Hepatocyte (in vitro differentiated cells): Measurements from ENCODE around the gene POU3F3.

Experiments
- EZH2 ChIP-seq: fragments of 200-600 bp; sonication (generic); IDR thresholded peaks from 2 replicates; pipeline ENCODE4 v1.6.1; 2016; ENCODE audit warnings: antibody characterized with exemption, mild to moderate bottlenecking, borderline replicate concordance
- TF ChIP-seq, protein P1 (sequence below): fragments of 200-600 bp; sonication (generic); IDR thresholded peaks from 2 replicates; pipeline ENCODE4 v1.5.1; 2016; ENCODE audit warnings: antibody characterized with exemption, mild to moderate bottlenecking; ENCODE audit not compliant: poor library complexity

DNA sequence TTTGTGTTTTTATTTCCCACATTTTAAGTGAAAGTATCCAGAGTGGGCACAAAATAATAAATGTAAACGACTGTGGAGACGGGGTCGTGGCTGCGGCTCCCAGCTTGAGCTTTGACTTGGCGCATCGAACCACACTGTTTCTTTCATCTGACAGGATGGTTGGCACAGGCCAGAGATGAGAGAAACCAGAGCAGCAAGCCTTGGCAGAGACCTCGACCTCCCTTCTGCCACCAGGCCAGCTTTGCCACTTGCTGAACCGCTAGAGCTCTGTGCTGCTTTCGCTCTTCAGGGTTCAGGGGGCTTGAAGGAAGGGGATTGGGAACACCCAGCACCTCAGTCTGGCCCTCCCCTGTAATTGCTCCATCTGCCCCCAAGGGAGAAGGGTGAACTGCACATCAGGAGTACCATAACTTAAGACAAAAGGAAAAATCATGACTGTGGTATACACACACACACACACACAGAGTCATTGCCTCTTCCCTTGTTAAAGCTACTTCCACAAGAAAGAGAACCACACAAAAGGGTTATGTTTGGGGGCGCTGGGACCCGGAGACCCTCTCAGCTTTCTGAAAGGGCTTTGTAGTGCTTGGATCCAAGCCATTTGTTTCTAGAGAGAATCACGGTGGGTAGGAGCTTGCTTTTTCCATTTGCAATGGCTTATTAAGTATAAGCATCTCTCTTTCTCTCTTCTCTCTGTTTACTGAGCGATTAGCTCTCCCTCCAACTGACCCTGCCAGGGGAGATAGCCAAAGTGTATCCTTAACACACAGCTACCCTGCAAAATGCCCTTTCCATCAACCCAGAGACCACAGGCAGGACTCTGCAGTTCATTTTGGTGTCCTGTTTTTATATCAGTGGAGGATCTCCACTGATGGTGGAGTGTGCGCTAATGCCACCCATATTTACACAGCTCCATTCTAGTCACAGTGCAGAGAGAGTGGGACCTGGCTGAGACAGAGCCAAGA is 23.0 kb downstream of the POU3F3 start:
- TF ChIP-seq, protein P1, sequence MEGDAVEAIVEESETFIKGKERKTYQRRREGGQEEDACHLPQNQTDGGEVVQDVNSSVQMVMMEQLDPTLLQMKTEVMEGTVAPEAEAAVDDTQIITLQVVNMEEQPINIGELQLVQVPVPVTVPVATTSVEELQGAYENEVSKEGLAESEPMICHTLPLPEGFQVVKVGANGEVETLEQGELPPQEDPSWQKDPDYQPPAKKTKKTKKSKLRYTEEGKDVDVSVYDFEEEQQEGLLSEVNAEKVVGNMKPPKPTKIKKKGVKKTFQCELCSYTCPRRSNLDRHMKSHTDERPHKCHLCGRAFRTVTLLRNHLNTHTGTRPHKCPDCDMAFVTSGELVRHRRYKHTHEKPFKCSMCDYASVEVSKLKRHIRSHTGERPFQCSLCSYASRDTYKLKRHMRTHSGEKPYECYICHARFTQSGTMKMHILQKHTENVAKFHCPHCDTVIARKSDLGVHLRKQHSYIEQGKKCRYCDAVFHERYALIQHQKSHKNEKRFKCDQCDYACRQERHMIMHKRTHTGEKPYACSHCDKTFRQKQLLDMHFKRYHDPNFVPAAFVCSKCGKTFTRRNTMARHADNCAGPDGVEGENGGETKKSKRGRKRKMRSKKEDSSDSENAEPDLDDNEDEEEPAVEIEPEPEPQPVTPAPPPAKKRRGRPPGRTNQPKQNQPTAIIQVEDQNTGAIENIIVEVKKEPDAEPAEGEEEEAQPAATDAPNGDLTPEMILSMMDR: no peak
- TF ChIP-seq EZH2: no peak
